Astrocyte (in vitro differentiated cells and primary cell): ENCODE data around the gene CSRP3.

Source experiments
- CTCF ChIP-seq: IDR thresholded peaks from 2 replicates; pipeline ENCODE4 v1.5.1; 2011; ENCODE audit warnings: low read depth, mild to moderate bottlenecking, inconsistent platforms, low read length, moderate library complexity; ENCODE audit not compliant: insufficient read depth
- EZH2 ChIP-seq: IDR thresholded peaks from 2 replicates; pipeline ENCODE4 v1.6.1; 2012; ENCODE audit warnings: mild to moderate bottlenecking, low read length, inconsistent platforms; ENCODE audit not compliant: insufficient read depth

DNA sequence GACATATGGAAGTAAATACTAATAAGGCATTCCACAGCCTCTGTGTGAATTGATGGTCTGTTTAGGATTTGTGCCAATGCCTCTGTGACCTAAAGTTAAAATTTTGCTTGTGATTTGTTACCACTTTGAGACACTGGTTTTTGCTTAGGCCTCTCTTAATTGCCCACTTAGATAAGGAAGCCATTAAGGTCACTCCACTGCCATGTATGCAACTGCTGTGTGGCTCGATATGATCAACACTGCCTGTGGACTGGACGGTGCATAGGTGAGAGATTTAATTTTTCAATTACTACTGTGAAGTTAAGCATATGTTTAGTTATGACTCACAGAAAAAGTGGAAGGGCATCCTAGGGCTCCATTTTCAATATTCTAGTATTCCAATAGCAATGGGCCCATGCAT, 36.9 kb downstream of the CSRP3 start:
- TF ChIP-seq EZH2 (no peak), CTCF (no peak)
